HG03095 (cell line): Measurements from ENCODE around the gene HOXA7.

Source experiments
- ATAC-seq: cut with Tn5 transposase; IDR thresholded peaks from one replicate; pipeline ENCODE4 v1.9.1; 2021; ENCODE audit warnings: moderate library complexity; ENCODE audit not compliant: unreplicated experiment

The HOXA7 gene

GRCh38 chr7:27159266-27160144 is 3.0 kb upstream of the HOXA7 start:
- no peak for ATAC-seq

- ATAC-seq: no peak
Measured at GRCh38 chr7:27158436-27159265, 2.2 kb upstream of the HOXA7 start.

GRCh38 chr7:27157702-27158431 is 1.4 kb upstream of the HOXA7 start:
- ATAC-seq: no peak

- no peak for ATAC-seq
Measured at GRCh38 chr7:27156916-27157701, 634 bp upstream of the HOXA7 start.

- ATAC-seq: no peak
Measured at GRCh38 chr7:27155816-27156507, 513 bp downstream of the HOXA7 start.

GRCh38 chr7:27154901-27155815 is 1.3 kb downstream of the HOXA7 start:
- no peak for ATAC-seq

GRCh38 chr7:27154369-27154768 is 2.1 kb downstream of the HOXA7 start:
- no peak for ATAC-seq

- ATAC-seq: no peak
Measured at GRCh38 chr7:27153526-27153925, 2.9 kb downstream of the HOXA7 start.

GRCh38 chr7:27152816-27153442 is 3.5 kb downstream of the HOXA7 start:
- ATAC-seq: no peak

GRCh38 chr7:27151931-27152815 is 4.3 kb downstream of the HOXA7 start, which contains the start of gene HOXA3:
Gene HOXA3 (minus strand): TSS chr7:27152583. CDS start chr7:27110640, 41,943 bp downstream.
- ATAC-seq: no peak

GRCh38 chr7:27151341-27151930 is 5.0 kb downstream of the HOXA7 start:
- no peak for ATAC-seq

- ATAC-seq: peak; percentile 89
Measured at GRCh38 chr7:27150568-27151340, 5.7 kb downstream of the HOXA7 start.

- ATAC-seq: no peak
Measured at GRCh38 chr7:27149842-27150567, 6.5 kb downstream of the HOXA7 start.

GRCh38 chr7:27148756-27149641 is 7.5 kb downstream of the HOXA7 start:
- ATAC-seq: no peak
